Neural crest cell (in vitro differentiated cells): ENCODE measurements around the gene PLA2G2E. TPM values are rescaled to one million over a fixed set of nuclear protein-coding genes. Genes with fewer than 3 reads are reported as not detected.

Experiments used
- DNase-seq: peaks from one replicate; pipeline ENCODE4 v3.0.0; 2021; ENCODE audit warnings: low read depth, mixed read lengths, low spot score
- H3K27ac Mint-ChIP-seq: one replicate; pipeline ENCODE4 v1.8.0; 2021; ENCODE audit warnings: mild to moderate bottlenecking, mixed read lengths; ENCODE audit not compliant: unreplicated experiment
- H3K27me3 Mint-ChIP-seq: 2 replicates; pipeline ENCODE4 v1.8.0; 2021; ENCODE audit warnings: low read depth, mild to moderate bottlenecking, mixed read lengths
- H3K36me3 Mint-ChIP-seq: 2 replicates; pipeline ENCODE4 v1.8.0; 2021; ENCODE audit warnings: low read depth, mild to moderate bottlenecking, mixed read lengths
- H3K4me1 Mint-ChIP-seq: 2 replicates; pipeline ENCODE4 v1.8.0; 2021; ENCODE audit warnings: mixed read lengths
- H3K4me3 Mint-ChIP-seq: one replicate; pipeline ENCODE4 v1.8.0; 2021; ENCODE audit warnings: mild to moderate bottlenecking, mixed read lengths
- H3K9me3 Mint-ChIP-seq: 2 replicates; pipeline ENCODE4 v1.8.0; 2021; ENCODE audit warnings: mixed read lengths
- CTCF ChIP-seq: fragments of 200-600 bp; sonication (generic); conservative IDR thresholded peaks from 2 replicates; pipeline ENCODE4 v1.5.0; 2021; ENCODE audit warnings: antibody characterized with exemption, mild to moderate bottlenecking
- total RNA-seq: library from RNA; stranded (reverse); gene quantifications from 2 replicates; pipeline ENCODE4 v1.2.1, GENCODE V29; 2021

The PLA2G2E gene
- total RNA-seq, 1 donor from 2014 or later, result not detected

GRCh38 chr1:19903621-19904020, 19.8 kb downstream of the PLA2G2E start:
- Mint-ChIP-seq H3K4me3 (no peak overlapping the region), H3K4me1 (no peaks in the 10 kb centered on the region)

GRCh38 chr1:19901653-19902052, 21.8 kb downstream of the PLA2G2E start:
- Mint-ChIP-seq H3K27ac (no peak overlapping the region), H3K27me3 (no peaks in the 10 kb centered on the region), H3K9me3 (no peaks in the 10 kb centered on the region), H3K36me3 (peaks cover 34% of the 10 kb centered on the region), H3K4me3 (no peak overlapping the region), H3K4me1 (no peaks in the 10 kb centered on the region)
- TF ChIP-seq CTCF, result no peak
- no peak for DNase-seq

More at GRCh38 chr1:19903621-19904020, 19.8 kb downstream of the PLA2G2E start:
- Mint-ChIP-seq H3K9me3 (no peaks in the 10 kb centered on the region), H3K27ac (peak overlapping the region; percentile 27), H3K36me3 (peaks cover 34% of the 10 kb centered on the region), H3K27me3 (no peaks in the 10 kb centered on the region)
- DNase-seq, result no peak
- no peak for TF ChIP-seq CTCF

DNA sequence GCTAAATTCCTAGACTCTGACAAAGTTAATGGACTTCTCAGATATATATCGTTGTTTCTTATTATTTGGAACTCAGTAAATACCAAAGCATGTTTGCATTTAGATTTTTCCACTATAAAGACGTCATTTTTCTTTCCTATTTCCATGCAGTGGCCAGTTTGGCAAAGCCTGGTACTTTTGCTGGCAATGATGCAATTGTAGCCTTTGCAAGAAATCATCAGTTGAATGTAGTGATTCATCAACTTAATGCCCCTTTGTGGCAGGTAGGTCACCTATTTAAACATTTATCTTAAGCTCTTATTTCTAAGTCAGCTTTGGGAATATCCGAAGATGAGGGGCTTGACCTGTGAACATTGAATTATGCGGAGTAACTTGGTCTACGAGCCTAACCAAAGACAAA, 29.2 kb downstream of the PLA2G2E start:
- H3K36me3 Mint-ChIP-seq, result peaks cover 31% of the 10 kb centered on the region
- H3K4me1 Mint-ChIP-seq, result peaks cover 11% of the 10 kb centered on the region
- TF ChIP-seq CTCF, result no peak
- no peaks in the 10 kb centered on the region for H3K9me3 Mint-ChIP-seq
- H3K27ac Mint-ChIP-seq, result no peak overlapping the region
- no peak overlapping the region for H3K4me3 Mint-ChIP-seq
- no peaks in the 10 kb centered on the region for H3K27me3 Mint-ChIP-seq
- no peak for DNase-seq

- Mint-ChIP-seq H3K9me3 (no peaks in the 10 kb centered on the region), H3K27me3 (no peaks in the 10 kb centered on the region), H3K4me3 (no peak overlapping the region), H3K4me1 (peaks cover 12% of the 10 kb centered on the region), H3K36me3 (peaks cover 25% of the 10 kb centered on the region), H3K27ac (no peak overlapping the region)
- TF ChIP-seq CTCF, result no peak
- no peak for DNase-seq
Measured at GRCh38 chr1:19893687-19894086, 29.7 kb downstream of the PLA2G2E start.

- Mint-ChIP-seq H3K36me3 (peaks cover 25% of the 10 kb centered on the region), H3K9me3 (no peaks in the 10 kb centered on the region), H3K27ac (peak overlapping the region; percentile 1), H3K4me3 (no peak overlapping the region), H3K27me3 (no peaks in the 10 kb centered on the region), H3K4me1 (peaks cover 19% of the 10 kb centered on the region)
- no peak for DNase-seq
- no peak for TF ChIP-seq CTCF
Measured at GRCh38 chr1:19892628-19893168, 30.7 kb downstream of the PLA2G2E start.
